Activated CD4-positive, alpha-beta T cell treated with anti-CD3 and anti-CD28 coated beads, Interleukin-2, amount 10 ng/mL, durations not matched to agents 7 days and 5 days (primary cell): ENCODE data around the gene PDZD7. TPM values are rescaled to one million over a fixed set of nuclear protein-coding genes. Genes with fewer than 3 reads are reported as not detected.
A peak's percentile ranks its signal among the peaks of the same experiment; 100 is the strongest.

Source experiments
- CTCF ChIA-PET: fragments of 350-600 bp; sonication (Branson Sonifier 250); formaldehyde crosslinking; loops from one replicate; lab custom pipeline; 2021; ENCODE audit warnings: antibody characterized with exemption; lab: Charles Lee
- POLR2A ChIA-PET: fragments of 350-600 bp; sonication (Branson Sonifier 250); formaldehyde crosslinking; loops from one replicate; lab custom pipeline; 2021; ENCODE audit warnings: antibody characterized with exemption; lab: Charles Lee
- DNase-seq: peaks from one replicate; pipeline ENCODE4 v3.0.0-alpha.2; 2020
- H3K27ac Mint-ChIP-seq: one replicate; pipeline ENCODE4 v1.8.0; 2021; ENCODE audit warnings: mild to moderate bottlenecking, moderate library complexity, mixed read lengths
- H3K27me3 Mint-ChIP-seq: one replicate; pipeline ENCODE4 v1.8.0; 2021; ENCODE audit warnings: mixed read lengths
- H3K36me3 Mint-ChIP-seq: one replicate; pipeline ENCODE4 v1.8.0; 2021; ENCODE audit warnings: low read depth, mixed read lengths
- H3K4me1 Mint-ChIP-seq: one replicate; pipeline ENCODE4 v1.8.0; 2021; ENCODE audit warnings: mixed read lengths
- H3K4me3 Mint-ChIP-seq: one replicate; pipeline ENCODE4 v1.8.0; 2021; ENCODE audit warnings: mild to moderate bottlenecking, moderate library complexity, mixed read lengths
- H3K9me3 Mint-ChIP-seq: one replicate; pipeline ENCODE4 v1.8.0; 2021; ENCODE audit warnings: mixed read lengths
- total RNA-seq, 2 experiments: library from RNA; stranded (reverse); gene quantifications; one replicate each; pipeline ENCODE4 v1.2.3, GENCODE V29; 2021

Gene PDZD7
- total RNA-seq, 2 experiments from 2014 or later, result 0.65 to 0.74 TPM

DNA sequence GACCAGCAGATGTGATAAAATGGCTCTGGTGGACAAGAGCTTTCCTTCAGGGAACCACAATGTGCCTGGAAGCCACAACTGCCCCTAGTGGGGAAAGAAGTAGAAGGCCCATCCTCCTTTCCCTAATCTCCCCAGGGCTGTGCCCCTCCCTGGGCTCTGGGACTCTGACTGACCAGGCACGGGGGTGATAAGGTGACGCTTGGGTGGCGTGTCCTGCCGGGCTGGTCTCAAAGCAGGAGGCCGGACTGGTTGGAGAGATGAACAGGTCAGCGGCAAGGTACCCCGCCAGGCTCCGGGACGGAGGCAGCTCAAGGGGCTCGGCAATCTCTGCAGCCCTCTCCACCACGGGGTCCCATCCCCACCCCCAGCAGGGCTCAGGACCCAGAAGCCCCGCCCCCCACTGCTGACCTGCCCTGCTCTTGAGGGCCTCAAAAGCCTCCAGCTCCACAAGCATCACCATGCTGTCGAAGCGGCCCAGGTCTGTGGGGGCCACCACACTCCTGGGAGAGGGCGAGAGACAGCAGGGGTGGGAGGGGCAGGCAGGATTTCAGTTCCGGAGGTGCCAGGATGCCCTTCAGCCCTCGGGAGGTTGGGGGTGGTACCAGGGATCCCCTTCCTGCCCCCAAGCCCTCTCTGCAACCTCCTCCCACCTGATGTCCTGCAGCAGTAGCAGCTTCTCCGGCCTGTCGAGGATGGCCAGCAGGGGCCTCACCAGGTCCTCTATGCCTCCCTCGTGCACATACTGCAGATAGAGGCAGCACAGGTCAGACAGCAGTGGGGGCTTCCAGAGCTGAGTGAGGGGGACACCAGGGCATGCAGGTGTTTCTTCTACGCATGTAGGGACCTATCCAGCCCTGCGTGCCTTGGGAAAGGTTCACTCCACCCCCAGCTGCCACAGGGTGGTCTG is 19.2 kb downstream of the PDZD7 start:
- ChIA-PET CTCF (interaction anchor here (0.8 to 3.0 kb wide), 6 partner anchors 7 to 19 kb away, joined by 3 to 11 read pairs (median 4); partner anchors contain the start of gene LZTS2), POLR2A (no interaction called here)
- Mint-ChIP-seq H3K27ac (no peak overlapping the region), H3K27me3 (peaks cover 13% of the 10 kb centered on the region), H3K9me3 (no peaks in the 10 kb centered on the region), H3K4me1 (peaks cover 18% of the 10 kb centered on the region), H3K4me3 (no peak overlapping the region), H3K36me3 (no peaks in the 10 kb centered on the region)
- no peak for DNase-seq

DNA sequence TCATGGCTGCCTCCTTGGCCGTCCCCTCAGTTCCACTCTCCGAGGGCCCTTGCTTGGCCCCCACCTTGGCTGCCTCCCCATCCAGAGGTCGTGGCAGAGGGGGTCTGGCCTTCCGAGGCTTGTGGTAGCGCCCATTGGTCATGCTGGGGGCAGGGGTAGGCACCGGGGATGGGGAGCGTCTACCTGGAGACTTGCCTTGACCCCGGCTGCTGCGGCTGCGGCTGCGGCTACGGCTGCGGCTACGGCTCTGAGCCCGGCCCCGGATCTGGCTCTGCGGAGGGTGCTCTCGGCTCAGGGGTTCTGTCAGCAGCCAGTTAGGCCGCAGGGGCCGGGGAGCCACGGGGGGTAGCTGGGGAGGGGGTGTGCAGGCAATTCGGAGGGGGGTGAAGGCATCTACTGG is 20.6 kb downstream of the PDZD7 start:
- no peak for DNase-seq
- Mint-ChIP-seq H3K27me3 (peaks cover 5% of the 10 kb centered on the region), H3K4me3 (no peak overlapping the region), H3K36me3 (no peaks in the 10 kb centered on the region), H3K9me3 (no peaks in the 10 kb centered on the region), H3K27ac (no peak overlapping the region), H3K4me1 (peaks cover 18% of the 10 kb centered on the region)
- POLR2A ChIA-PET, result no interaction called here
- CTCF ChIA-PET, result interaction anchor here (1.2 to 3.0 kb wide), 2 partner anchors 9 to 13 kb away, joined by 4 to 11 read pairs; no protein-coding TSS in a partner anchor

DNA sequence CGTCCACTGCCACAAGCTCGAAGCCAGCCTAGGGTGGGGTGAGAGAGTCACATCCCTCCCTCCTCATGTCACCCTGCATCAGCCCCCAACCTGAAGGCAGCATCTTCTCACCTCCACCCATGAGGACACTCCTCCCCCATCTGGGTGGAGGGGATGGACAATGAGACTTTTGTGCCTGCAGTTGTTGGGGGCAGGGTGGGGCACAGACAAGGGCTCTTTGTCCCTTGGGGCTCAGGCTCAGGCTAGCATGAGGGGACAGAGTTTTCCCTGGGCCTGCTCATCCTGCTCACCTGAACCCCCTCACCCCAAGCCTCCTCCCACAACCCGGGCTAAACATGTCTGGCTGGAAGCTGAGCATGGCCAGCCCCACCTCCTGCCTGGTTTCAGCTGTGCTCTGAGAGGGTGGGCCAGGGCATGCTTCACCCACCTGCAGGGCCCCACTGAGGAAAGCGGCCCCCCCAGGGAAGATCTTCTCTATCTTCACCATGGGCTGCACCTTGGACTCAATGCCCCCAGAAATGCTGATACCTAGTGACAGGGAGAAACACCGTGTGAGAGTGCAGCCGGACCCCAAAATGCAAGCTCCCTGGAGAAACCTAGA is 22.0 kb downstream of the PDZD7 start:
- no peaks in the 10 kb centered on the region for H3K36me3 Mint-ChIP-seq
- ChIA-PET POLR2A (no interaction called here), CTCF (interaction anchor here (0.7 to 3.0 kb wide), 2 partner anchors 10 to 12 kb away, joined by 3 to 11 read pairs; no protein-coding TSS in a partner anchor)
- H3K27ac Mint-ChIP-seq, result no peak overlapping the region
- H3K4me1 Mint-ChIP-seq, result peaks cover 12% of the 10 kb centered on the region
- no peak for DNase-seq
- no peaks in the 10 kb centered on the region for H3K9me3 Mint-ChIP-seq
- no peaks in the 10 kb centered on the region for H3K27me3 Mint-ChIP-seq
- no peak overlapping the region for H3K4me3 Mint-ChIP-seq

DNA sequence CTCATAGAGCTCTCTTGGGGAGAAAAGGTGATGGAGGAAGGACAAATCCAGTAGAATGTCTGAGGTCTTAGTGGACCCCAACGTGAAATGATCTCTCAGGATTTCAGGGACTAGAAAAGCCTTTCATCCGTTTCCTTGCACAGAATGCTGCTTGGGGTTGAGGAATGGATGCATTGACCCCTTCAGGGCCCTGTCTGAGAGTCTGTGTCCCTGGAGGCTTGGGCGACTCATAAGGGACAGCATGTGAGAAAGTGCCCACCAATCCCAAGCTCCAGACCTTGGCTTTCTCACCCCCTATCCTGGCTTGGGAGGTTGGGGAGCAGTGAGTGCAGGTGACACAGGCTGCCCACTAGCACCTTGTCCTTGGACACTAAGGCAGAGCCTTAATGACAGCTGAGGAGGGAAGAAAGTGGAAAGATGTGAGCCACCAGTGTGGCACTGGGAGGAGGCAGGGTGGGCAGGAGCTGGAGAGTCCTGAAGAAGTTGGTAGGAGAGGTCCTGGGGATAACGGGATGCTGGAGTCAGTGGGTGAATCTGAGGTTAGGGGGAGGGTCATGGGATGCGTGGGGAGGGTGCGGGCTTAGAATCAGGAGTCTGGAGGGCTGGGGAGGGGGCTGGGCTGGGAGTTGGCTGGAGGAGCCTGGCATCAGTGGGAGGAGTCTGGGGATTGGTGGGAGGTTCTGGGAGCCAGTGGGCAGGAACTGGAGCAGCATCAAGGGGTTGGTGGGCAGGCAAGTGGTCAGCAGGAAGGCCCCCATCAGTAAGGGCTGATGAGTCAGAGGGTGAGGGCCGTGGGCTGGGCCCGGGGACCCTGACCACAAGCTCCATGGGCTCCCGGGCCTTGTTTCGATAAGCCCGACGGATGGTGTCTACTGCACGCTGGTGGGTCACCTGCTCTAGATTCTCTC is 22.8 kb downstream of the PDZD7 start:
- no peaks in the 10 kb centered on the region for H3K36me3 Mint-ChIP-seq
- ChIA-PET CTCF (interaction anchor here (0.7 to 12.7 kb wide), 6 partner anchors 8 to 23 kb away, joined by 3 to 111 read pairs (median 3); partner anchors contain the start of genes LZTS2, PDZD7 and SFXN3), POLR2A (no interaction called here)
- H3K4me3 Mint-ChIP-seq, result no peak overlapping the region
- no peaks in the 10 kb centered on the region for H3K27me3 Mint-ChIP-seq
- peaks cover 7% of the 10 kb centered on the region for H3K4me1 Mint-ChIP-seq
- no peak for DNase-seq
- no peaks in the 10 kb centered on the region for H3K9me3 Mint-ChIP-seq
- H3K27ac Mint-ChIP-seq, result no peak overlapping the region

DNA sequence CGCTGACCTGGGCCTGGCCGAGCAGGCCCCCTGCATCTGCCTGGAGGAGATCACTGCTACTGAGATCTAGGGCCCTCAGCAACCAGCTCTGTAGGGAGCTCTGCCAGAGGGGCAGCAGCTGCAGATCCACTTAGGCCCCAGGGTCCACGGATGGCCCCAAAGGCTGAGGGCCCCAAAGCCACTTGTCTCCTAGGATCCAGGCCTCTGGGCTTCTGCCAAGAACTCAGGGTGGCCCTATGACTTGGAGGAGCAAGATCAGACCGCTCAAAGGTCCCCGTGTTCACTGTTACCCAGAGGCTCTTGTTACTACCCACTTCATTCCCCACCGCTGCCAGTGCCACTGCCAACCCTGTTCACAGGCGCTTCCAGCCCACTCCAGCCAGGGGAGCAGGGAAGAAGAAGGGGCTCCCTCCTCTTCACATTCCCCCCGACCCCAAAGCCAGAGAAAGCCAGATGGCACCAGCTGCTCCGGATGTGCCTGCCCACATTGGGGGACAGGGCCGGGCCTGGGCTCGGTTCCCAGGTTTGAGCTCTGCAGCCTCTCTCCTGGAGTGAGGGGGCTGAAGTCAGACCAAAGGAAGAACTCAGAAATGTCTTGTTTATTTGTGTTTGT is 23.7 kb downstream of the PDZD7 start:
- H3K4me1 Mint-ChIP-seq, result no peaks in the 10 kb centered on the region
- ChIA-PET POLR2A (no interaction called here), CTCF (interaction anchor here (0.7 to 12.7 kb wide), 7 partner anchors 8 to 472 kb away, joined by 3 to 111 read pairs (median 3); partner anchors contain the start of genes HIF1AN, LZTS2, PDZD7 and SFXN3)
- no peaks in the 10 kb centered on the region for H3K9me3 Mint-ChIP-seq
- no peak for DNase-seq
- no peak overlapping the region for H3K27ac Mint-ChIP-seq
- no peaks in the 10 kb centered on the region for H3K27me3 Mint-ChIP-seq
- no peaks in the 10 kb centered on the region for H3K36me3 Mint-ChIP-seq
- no peak overlapping the region for H3K4me3 Mint-ChIP-seq

DNA sequence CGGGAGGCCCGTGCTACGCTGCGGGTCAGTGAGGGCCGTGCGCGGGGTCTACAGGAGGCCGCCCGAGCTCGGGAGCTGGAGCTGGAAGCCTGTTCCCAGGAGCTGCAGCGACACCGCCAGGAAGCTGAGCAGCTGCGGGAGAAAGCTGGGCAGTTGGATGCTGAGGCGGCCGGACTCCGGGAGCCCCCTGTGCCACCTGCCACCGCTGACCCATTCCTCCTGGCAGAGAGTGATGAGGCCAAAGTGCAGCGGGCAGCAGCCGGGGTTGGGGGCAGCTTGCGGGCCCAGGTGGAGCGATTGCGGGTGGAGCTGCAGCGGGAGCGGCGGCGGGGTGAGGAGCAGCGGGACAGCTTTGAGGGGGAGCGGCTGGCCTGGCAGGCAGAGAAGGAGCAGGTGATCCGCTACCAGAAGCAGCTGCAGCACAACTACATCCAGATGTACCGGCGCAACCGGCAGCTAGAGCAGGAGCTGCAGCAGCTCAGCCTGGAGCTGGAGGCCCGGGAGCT is 24.3 kb downstream of the PDZD7 start:
- POLR2A ChIA-PET, result no interaction called here

DNA sequence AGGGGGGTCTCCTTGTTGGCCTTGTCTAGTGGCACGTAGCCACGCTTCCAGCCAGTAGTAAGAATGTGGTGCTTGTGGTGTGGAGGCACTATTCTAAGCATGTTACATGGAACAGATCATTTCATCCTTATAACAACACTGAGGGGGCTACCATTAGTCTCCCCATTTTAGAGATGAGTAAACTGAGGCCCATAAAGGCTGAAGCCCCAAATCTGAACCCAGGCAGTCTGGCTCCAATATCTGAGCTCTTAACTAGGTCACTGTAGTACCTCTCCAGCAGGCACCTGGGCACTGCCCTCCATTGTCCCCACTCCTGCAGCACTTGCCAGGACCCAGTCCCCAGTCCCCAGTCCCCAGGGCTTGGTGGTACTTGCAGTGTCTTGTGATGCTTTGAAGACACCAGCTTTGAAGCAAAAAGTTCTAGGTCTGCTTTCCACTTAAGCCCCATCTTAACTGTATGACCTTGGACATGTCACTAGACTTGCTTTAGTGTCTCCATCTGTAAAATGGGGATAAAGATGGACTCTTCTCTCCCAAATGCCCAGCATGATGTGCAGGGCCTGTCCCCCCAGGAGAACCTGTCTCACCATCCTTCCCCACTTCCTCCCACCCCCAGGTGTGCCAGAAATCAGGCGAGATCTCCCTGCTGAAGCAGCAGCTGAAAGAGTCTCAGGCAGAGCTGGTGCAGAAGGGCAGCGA is 24.9 kb downstream of the PDZD7 start:
- Mint-ChIP-seq H3K27ac (peak overlapping the region; percentile 31), H3K4me3 (no peak overlapping the region), H3K4me1 (peaks cover 2% of the 10 kb centered on the region), H3K27me3 (peaks cover 1% of the 10 kb centered on the region), H3K9me3 (no peaks in the 10 kb centered on the region), H3K36me3 (peaks cover 1% of the 10 kb centered on the region)
- DNase-seq, result no peak
- CTCF ChIA-PET, result interaction anchor here (1.2 to 12.7 kb wide), 3 partner anchors 9 to 470 kb away, joined by 3 to 111 read pairs (median 4); partner anchors contain the start of gene HIF1AN
- POLR2A ChIA-PET, result no interaction called here

More for the DNA sequence above, 24.3 kb downstream of the PDZD7 start:
- Mint-ChIP-seq H3K36me3 (no peaks in the 10 kb centered on the region), H3K4me1 (no peaks in the 10 kb centered on the region), H3K27me3 (no peaks in the 10 kb centered on the region), H3K4me3 (no peak overlapping the region), H3K9me3 (no peaks in the 10 kb centered on the region), H3K27ac (no peak overlapping the region)
- no peak for DNase-seq
- CTCF ChIA-PET, result interaction anchor here (1.0 to 12.7 kb wide), 5 partner anchors 10 to 471 kb away, joined by 3 to 111 read pairs (median 4); partner anchors contain the start of gene HIF1AN

DNA sequence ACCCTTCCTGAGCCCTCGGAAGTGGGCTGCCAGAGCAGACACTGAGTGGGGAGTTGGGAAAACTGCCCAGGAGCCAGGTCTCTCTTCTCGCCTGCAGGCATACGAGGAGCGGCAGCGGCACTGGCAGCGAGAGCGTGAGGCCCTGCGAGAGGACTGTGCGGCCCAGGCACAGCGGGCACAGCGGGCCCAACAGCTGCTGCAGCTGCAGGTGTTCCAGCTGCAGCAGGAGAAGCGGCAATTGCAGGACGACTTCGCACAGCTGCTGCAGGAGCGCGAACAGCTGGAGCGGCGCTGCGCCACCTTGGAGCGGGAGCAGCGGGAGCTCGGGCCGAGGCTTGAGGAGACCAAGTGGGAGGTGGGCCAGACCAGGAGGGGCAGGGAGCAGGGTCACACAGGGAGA is 25.6 kb downstream of the PDZD7 start:
- Mint-ChIP-seq H3K27me3 (peaks cover 2% of the 10 kb centered on the region), H3K36me3 (peaks cover 2% of the 10 kb centered on the region), H3K4me3 (no peak overlapping the region), H3K9me3 (no peaks in the 10 kb centered on the region), H3K27ac (no peak overlapping the region), H3K4me1 (peaks cover 4% of the 10 kb centered on the region)
- no peak for DNase-seq
- ChIA-PET CTCF (interaction anchor here (1.0 to 12.7 kb wide), 3 partner anchors 8 to 24 kb away, joined by 3 to 111 read pairs (median 4); no protein-coding TSS in a partner anchor), POLR2A (no interaction called here)

DNA sequence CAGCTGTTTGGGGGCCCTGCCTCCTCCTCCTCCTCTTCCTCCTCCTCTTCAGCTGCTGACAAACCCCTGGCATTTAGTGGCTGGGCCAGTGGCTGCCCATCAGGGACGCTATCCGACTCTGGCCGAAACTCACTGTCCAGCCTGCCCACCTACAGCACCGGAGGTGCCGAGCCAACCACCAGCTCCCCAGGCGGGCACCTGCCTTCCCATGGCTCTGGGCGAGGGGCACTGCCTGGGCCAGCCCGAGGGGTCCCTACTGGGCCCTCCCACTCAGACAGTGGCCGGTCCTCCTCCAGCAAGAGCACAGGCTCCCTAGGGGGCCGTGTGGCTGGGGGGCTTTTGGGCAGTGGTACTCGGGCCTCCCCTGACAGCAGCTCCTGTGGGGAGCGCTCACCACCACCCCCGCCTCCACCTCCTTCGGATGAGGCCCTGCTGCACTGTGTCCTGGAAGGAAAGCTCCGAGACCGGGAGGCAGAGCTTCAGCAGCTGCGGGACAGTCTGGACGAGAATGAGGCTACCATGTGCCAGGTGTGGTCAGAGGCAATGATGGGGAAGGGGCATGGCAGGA is 27.2 kb downstream of the PDZD7 start:
- ChIA-PET CTCF (interaction anchor here (0.6 to 12.7 kb wide), 3 partner anchors 13 to 638 kb away, joined by 3 to 111 read pairs (median 3); no protein-coding TSS in a partner anchor), POLR2A (no interaction called here)
- H3K36me3 Mint-ChIP-seq, result peaks cover 2% of the 10 kb centered on the region
- peaks cover 6% of the 10 kb centered on the region for H3K4me1 Mint-ChIP-seq
- peaks cover 2% of the 10 kb centered on the region for H3K27me3 Mint-ChIP-seq
- DNase-seq, result no peak
- no peaks in the 10 kb centered on the region for H3K9me3 Mint-ChIP-seq
- no peak overlapping the region for H3K27ac Mint-ChIP-seq
- H3K4me3 Mint-ChIP-seq, result no peak overlapping the region

DNA sequence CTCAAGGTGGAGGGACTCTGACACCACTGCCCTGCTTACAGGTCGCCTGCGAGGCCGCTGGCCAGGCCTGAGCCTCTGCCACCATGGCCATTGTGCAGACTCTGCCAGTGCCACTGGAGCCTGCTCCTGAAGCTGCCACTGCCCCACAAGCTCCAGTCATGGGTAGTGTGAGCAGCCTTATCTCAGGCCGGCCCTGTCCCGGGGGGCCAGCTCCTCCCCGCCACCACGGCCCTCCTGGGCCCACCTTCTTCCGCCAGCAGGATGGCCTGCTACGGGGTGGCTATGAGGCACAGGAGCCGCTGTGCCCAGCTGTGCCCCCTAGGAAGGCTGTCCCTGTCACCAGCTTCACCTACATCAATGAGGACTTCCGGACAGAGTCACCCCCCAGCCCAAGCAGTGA is 28.5 kb downstream of the PDZD7 start:
- no peak for DNase-seq
- no peaks in the 10 kb centered on the region for H3K9me3 Mint-ChIP-seq
- H3K4me3 Mint-ChIP-seq, result no peak overlapping the region
- H3K36me3 Mint-ChIP-seq, result peaks cover 2% of the 10 kb centered on the region
- H3K4me1 Mint-ChIP-seq, result peaks cover 13% of the 10 kb centered on the region
- CTCF ChIA-PET, result interaction anchor here (1.0 to 12.7 kb wide), 4 partner anchors 9 to 39 kb away, joined by 3 to 111 read pairs (median 4); partner anchors contain the start of genes MRPL43 and TWNK
- POLR2A ChIA-PET, result interaction anchor here (0.7 kb wide), 1 partner anchor 36 kb away, joined by 4 read pairs; no protein-coding TSS in a partner anchor
- peaks cover 2% of the 10 kb centered on the region for H3K27me3 Mint-ChIP-seq
- no peak overlapping the region for H3K27ac Mint-ChIP-seq

DNA sequence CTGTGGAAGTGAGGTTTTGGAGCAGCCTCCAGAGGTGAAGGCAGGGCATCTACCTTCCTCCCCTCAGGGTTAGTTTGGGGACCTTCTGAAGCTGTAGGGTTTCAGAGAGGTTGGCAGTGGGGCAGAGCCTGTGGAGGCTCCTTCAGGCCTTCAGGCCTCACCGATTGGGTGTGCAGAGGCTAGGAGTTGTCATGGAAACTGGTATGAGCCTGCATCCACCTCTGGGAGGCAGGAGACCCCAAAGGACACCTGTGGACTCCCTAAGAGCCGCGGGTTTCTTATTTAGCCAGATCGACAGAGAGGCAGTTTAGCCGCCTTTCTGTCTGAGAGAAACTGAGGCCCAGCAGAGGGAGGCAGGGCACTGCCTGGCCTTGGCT is 29.3 kb downstream of the PDZD7 start:
- POLR2A ChIA-PET, result no interaction called here
- H3K4me1 Mint-ChIP-seq, result peaks cover 15% of the 10 kb centered on the region
- no peaks in the 10 kb centered on the region for H3K9me3 Mint-ChIP-seq

More for the DNA sequence above, 29.3 kb downstream of the PDZD7 start:
- Mint-ChIP-seq H3K4me3 (no peak overlapping the region), H3K27ac (no peak overlapping the region), H3K27me3 (peaks cover 2% of the 10 kb centered on the region), H3K36me3 (peaks cover 2% of the 10 kb centered on the region)
- CTCF ChIA-PET, result interaction anchor here (1.4 to 12.7 kb wide), 2 partner anchors 15 to 40 kb away, joined by 4 to 111 read pairs; no protein-coding TSS in a partner anchor
- DNase-seq, result no peak
